GM21723 (cell line): ENCODE results near the gene DCAF15.

Experiments
- ATAC-seq: cut with Tn5 transposase; IDR thresholded peaks from one replicate; pipeline ENCODE4 v1.9.1; 2021; ENCODE audit warnings: mild to moderate bottlenecking, moderate library complexity; ENCODE audit not compliant: unreplicated experiment

The DCAF15 gene

DNA sequence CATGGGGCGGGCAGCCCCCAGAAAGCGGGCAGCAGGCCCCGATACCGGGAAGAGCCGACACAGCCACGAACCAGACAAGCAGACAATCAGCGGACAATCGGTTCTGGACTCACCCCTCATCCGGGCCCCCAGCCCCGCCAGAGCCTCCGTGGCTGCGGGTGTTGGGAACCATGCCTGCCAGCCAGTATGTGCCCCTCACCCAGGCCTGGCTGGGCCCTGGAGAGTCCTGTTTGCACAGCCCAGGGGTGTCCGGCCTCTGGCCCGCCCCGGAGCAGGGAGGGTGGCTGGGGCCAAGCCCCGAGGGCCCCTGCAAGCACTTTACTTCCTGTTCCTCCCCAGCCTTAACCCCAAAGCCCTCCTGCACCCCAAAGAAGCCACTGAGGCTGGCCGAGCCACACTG lies 21.9 kb upstream of the DCAF15 start:
- ATAC-seq = no peak

DNA sequence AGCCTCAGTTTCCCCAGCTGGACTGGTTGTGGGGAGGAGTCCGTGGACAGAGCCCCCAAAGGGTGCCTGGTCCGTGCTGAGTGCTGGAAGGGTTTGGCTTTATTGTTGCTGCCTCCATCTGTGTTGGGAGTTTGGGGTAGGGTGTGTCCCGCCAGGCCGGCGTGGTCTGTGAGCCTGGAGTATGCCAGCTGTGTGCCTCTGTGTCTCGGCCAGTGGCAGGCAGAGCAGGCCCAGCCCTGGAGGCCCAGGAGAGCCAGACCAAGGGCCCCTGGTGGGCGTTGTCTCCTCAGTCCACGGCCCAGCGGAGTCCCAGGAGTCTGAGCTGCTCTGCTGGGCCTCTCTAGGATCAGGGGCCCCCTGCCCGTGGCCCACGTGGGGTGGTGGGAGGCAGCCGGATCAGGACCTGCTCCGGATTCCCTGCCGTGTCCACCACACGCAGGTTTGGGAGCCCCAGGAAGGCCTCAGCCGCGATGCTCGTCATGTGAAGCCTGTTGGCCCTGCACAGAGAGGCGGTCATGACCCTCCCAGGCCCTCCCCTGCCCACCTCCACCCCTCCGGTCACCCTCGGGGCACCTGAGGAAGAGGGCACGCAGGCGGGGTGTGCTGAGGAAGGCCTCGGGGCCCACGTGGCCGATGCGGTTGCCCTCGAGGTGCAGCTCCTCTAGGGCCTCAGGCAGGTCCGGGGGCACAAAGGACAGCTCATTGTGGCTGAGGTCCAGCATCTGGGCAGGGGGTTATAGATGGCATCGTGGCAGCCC lies 20.7 kb upstream of the DCAF15 start:
- ATAC-seq = no peak

DNA sequence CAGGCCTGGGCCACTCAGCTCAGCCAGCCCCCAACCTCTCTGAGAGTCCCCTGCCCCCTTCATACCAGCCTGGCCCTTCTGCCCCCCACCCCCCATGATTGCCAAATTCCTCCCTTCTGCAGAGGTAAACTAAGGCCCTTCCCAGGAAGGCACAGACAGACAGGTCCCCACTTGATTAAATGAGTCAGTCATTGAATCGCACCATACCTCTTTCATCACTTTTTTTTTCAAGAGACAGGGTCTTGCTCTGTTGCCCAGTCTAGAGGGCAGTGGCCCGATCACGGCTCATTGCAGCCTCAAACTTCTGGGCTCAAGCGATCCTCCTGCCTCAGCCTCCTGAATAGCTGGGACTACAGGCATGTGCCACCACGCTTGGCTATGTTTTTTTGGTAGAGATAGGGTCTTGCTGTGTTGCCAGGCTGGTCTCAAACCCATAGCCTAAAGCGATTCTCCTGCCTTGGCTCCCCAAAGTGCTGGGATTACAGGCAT lies 20.1 kb upstream of the DCAF15 start:
- ATAC-seq = no peak

DNA sequence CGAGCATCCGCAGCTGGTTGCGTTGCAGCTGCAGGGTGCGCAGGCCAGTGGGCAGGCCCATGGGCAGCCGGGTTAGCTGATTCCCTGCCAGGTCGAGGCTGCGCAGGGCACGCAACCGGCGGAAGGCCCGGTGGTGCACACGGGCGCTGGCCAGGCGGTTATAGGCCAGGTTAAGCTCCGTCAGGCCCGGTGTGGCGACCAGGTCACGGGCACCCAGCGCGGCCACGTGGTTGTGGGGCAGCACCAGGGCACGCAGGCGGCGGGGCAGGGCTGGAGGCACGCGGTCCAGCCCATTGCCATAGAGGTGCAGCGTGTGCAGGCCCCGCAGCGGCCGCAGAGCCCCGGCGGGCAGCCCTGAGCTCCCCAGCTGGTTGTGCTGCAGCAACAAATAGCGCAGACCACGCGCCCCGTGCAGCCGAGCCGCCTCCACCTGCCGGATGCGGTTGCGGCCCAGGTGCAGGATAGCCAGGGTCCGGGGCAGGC lies 19.4 kb upstream of the DCAF15 start:
- no peak for ATAC-seq

DNA sequence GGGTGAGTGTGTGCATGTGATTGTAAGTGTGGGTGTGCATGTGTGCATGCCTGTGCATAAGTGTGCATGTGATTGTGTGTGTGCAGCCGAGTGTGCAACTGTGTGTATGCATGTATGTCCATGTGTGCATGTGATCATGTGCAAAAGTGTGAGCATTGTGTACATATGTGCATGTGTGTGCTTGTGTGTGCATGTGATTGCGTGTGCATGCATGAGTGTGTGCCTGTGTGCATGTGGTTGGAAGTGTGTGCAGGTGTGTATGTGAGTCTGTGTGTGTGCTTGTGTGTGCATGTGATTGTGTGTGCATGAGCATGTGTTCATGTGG lies 17.6 kb upstream of the DCAF15 start:
- no peak for ATAC-seq

DNA sequence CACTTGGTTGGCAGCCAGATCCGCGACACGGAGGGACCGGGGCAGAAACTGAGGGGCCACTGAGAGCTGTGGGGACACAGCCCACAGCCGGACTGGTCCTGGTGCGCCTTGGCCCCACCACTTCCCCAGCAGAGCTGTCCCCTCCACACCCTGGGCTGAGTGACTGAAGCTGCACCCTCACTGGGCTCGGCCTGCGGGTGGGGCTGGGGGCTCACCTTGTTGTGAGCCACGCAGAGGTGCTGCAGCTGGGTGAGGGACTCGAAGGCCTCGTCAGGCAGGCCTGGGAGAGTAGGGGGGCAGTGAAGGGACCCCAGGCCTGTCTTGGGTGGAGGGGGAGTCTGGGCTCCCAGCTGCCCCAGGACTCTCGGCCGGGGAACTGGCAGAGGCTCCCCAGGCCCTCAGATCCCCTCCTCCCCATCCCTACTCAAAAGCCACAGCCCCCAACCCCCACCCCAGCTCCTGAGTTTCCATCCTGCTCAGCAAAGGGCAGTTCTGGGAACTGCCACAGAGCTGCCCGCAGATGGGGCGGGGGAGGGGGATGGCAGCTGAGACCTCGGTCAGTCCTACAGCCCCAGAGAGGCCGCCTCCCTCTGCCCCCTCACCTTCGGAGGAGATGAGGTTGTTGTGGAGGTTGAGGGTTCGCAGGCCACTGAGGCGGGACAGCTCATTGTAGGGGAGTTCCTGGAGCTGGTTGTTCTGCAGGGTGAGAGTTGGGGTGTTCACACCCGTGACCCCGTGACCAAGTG lies 16.4 kb upstream of the DCAF15 start:
- ATAC-seq = no peak

DNA sequence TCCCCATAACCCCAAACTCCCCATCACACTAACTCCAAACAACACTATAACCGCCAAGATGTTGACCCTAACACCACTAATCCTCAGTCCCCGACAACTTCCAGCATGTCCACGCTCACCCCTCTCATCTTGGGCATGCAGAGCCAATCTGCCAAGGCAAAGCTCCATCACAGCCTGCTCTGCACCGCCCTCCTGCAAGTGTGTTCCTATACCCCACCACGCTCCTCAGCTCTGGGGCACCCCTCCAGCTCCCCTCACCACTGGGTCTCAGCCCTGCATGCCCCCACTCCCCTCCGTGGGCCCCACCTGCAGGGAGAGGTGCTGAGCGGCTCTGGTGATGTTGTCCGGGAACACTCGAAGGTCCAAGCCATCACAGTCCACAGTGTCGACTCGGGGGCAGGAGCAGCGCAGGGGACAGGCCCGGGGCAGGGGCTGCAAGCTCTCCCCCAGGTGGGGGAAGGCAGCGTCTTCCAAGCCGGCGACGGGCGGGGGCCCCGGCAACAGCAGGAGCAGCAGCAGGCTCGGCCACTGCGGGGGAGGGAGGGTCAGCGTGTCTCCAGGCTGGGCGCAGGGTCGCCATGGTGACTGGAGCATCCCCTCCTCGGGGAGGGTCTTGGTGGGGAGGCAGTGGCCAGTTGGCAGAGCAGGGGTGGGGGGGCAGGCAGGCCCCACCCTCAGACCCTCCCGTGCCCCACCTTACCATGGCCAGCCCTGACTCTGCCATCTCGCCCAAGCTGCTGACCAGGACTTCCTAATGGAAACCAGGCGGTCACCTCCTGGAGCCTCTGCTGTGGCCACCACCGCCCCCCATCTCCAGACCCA lies 14.6 kb upstream of the DCAF15 start:
- no peak for ATAC-seq

DNA sequence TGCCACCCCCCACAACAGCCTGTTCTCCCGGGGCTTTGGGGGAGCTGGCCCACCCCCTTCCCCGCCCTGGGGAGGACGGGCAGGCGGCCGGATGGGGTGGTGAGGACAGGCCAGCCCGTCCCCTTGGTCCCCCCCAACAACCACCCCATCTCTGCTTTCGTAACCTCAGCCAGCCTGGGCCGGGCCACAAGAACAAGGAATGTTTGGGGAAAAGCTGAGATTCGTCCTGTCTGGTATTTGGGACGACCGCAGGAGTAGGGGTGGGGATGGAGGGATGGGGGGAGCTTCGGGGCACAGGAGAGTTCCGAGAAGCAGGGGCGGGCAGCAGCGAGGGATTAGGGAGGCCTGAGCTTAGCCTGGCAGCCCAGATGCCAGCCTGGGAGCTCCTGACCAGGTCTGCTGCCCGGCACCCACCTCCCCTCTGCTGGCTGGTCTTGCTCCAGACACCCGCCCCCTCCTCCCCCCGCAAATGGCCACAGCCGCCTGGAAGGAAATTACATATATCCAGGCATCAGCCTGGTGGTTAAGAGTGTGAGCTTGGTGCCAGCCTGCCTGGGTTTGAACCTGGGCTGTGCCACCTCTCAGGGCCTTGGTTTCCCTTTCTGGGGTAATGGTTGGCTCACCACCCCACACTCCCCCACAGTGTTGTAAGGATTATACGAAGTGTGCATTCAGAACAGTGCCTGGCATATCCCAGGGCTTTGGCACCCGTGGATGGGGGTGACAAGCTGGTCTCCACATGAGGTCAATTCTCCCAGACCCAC lies 13.8 kb upstream of the DCAF15 start, which contains the start of gene PODNL1:
Gene PODNL1 (minus strand): TSS at position 117 of the 764 bp plus-strand sequence. CDS start 236 bp downstream, outside the sequence.
- no peak for ATAC-seq

DNA sequence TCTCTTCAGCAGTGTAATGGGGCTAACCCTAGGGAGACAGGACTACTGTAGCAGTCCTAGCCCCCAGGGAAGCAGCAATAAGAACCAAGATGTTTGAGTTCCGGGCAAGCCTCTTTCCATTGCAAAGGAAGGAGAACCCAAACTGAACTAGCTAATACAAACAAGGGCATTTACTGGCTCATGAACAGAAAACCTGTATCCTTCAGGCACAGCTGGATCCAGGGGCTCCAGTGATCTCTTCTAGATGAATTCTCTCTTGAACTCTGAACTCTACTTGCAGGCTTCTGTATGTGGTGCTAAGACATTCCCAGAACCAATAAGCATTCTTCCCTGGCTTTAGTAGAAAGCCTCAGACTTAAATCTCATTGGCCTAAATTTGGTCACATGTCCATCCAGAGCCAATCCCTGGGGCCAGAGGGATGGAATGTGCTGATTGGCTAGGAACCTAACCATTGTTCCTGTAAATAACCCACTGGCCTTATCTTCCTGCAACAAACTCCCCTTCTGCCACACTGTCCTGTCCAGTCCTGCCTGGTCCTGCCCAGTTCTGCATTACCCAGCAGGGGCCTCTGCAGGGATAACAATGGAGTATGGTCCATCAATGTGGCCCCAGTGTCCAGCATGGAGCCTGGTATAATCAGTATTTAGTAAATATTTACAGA lies 10.2 kb upstream of the DCAF15 start:
- no peak for ATAC-seq

DNA sequence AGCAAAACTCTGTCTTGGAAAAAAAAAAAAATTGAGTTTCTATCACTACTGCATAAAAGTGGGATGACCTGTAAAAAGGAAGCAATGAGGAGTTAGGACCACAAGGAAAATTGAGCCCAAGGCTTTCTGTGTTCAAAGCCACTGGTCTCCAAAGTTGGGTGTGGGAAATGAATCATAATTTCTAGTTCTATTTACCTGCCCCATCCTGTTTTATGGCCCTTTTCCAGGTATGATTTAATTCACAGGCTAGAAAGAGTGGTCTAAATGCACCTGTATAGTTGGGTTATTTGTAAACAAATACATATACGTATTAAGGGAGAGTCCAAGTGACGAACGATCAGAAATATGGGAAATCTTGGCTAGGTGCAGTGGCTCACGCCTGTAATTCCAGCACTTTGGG lies 5.9 kb upstream of the DCAF15 start:
- ATAC-seq = no peak

DNA sequence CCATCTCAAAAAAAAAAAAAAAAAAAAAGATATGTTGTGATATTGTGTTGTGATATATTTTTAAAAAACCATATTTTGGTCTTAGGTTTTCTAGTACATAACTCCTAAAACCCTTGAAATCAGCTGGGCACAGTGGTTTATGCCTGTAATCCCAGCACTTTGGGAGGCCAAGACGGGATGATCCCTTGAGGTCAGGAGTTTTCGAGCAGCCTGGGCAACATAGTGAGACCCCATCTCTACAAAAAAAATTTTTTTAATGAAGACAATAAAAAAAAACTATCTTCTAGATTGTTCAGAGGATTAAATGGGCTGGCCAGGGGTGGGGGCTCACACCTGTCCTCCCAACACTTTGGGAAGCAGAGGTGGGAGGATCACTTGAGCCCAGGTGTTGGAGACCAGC lies 1.3 kb upstream of the DCAF15 start:
- ATAC-seq = no peak

DNA sequence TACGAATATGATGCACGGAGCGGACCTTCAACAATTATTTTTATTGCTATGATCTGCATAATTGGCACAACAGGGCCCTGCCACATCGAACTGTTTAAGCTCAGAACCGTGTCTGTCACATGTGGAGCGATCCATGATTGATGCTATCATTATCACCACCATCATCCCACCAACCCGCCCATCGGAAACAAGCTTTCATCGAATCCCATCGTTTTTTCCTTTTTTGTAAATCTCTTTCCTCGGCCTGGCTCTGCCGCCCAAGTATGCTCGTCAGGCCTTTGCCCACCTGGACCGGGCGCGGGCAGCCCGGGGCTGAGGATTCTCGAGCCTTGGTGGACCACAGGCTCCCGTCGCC lies 533 bp upstream of the DCAF15 start:
- ATAC-seq = peak; percentile 2

DNA sequence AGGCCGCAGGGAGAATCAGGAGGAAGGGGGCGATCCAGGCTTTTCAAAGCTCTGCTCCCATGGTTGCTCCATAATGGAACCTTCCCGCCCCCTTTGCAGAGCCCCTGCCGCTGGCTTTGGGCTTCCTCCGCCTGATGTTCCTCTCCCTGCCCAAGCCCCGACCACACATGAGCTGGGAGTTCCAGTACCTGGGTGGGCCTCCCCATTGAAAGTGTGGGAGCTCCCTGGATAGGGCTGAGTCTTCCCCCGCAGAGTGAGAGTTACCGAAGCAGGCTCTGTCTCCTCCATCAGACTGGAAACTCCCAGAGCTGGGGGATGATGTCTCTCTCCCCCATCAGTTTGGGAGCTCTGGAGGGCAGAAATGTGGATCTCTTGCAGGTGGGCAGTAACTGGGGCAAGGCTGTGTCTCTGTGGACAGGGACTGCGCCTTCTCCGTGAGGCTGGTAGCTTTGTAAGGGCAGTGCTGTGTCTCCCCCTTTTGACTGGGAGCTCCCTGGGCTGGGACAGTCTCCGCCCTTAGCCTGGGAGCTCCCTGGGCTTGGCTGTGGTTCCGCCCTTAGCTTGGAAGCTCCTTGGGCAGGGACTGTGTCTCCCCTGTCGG lies 722 bp downstream of the DCAF15 start:
- no peak for ATAC-seq

DNA sequence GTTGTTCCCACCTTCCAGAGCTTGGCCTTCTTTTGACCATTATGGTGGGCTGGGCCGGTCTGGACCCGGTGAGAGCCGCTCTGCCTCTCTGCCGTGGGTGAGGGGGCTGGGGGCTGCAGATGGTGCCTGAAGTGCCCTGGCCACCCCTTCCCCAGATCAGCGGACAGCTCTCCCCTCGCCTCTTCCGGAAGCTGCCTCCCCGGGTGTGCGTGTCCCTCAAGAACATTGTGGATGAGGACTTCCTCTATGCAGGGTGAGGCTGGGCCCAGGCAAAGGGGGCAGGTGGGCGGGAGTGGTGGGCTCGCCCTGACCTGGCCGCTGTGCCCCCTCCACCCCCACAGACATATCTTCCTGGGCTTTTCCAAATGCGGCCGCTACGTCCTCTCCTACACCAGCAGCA lies 1.9 kb downstream of the DCAF15 start:
- no peak for ATAC-seq

DNA sequence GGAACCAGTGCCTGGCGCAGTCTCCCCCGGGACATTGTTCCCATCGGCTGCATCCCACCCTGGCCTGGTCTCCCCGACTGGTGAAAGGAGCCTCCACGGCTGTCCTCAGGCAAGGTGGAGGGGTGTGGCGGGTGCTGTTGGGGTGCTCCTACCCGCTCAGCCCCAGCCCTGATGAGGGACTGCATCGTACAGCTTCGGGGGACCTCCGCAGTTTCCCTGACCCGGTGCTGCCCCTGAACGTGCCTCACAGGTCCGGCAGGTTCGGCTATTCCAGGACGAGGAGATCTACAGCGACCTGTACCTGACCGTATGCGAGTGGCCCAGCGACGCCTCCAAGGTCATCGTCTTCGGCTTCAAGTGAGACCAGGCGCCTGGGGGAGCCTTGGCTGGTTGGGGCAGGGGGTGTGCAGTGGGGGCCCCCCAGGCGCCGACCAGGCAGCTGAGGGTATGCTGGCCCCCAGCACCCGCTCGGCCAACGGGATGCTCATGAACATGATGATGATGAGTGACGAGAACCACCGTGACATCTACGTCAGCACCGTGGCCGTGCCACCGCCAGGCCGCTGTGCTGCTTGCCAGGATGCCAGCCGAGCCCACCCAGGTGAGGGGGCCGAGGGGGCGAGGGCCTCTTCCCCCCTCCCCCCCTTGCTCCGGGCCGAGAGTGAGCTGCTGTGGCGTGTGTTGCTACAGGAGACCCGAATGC lies 3.5 kb downstream of the DCAF15 start:
- no peak for ATAC-seq

DNA sequence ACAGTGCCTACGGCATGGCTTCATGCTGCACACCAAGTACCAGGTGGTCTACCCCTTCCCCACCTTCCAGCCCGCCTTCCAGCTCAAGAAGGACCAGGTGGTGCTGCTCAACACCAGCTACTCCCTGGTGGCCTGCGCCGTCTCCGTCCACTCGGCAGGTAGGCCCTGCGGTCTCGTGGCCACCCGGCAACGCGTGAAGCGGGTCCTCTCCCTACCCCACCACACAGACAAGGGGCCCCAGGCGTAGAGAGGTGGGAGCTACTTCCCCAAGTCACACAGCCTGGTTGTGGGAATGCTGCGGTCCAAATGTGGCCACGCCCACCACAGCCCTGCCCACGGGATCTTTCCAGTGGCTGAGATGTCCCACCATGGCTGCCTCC lies 4.0 kb downstream of the DCAF15 start:
- no peak for ATAC-seq

DNA sequence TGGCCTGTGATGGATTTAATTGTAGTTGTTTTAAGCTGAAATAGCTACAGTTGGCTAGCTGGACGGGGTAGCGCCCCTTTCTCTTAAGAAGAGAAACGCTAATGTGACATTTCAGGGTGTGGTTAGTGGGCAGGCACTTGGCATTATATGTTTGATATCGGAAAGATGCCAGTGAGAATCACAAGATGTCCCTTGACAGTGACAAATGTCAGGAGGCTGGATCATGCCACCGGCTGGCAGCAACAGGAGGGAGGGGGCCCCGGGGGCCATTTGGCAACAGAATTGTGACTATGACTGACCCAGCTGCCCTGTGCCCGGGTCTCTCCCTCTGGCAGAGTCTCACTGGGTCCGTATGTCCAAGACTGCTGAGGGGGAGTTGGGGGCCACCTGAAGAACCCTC lies 4.7 kb downstream of the DCAF15 start:
- ATAC-seq = no peak

DNA sequence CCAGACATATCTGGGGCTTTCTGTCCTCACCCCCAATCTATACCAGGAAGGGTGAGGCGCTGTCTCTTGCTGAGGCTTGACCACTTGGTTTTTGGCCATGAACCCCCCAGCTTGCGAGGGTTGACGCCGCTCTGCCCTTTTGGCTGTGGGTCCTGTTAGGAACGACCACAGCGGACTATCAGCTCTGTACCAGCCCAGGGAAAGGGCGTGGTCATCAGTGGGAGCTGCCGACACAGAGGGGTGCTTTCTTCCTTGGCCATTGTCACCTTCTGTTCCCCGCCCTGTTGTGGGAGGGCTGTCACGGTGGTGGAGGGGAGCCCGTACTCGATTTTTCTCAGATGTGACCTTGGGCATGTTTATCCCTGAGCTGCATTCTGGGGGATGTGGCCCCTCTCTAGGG lies 5.7 kb downstream of the DCAF15 start:
- ATAC-seq = no peak
